HG02870 (cell line): ENCODE results near the gene HOXA13.

Experiments used
- ATAC-seq: cut with Tn5 transposase; IDR thresholded peaks from one replicate; pipeline ENCODE4 v1.9.1; 2021; ENCODE audit warnings: mild to moderate bottlenecking, moderate library complexity; ENCODE audit not compliant: unreplicated experiment

Gene HOXA13

GRCh38 chr7:27149842-27150567, 49.9 kb downstream of the HOXA13 start:
- ATAC-seq: no peak

- no peak for ATAC-seq
These were observed 50.9 kb downstream of the HOXA13 start for GRCh38 chr7:27148756-27149641.

- ATAC-seq: no peak
These were observed 51.7 kb downstream of the HOXA13 start for GRCh38 chr7:27148031-27148755.

DNA sequence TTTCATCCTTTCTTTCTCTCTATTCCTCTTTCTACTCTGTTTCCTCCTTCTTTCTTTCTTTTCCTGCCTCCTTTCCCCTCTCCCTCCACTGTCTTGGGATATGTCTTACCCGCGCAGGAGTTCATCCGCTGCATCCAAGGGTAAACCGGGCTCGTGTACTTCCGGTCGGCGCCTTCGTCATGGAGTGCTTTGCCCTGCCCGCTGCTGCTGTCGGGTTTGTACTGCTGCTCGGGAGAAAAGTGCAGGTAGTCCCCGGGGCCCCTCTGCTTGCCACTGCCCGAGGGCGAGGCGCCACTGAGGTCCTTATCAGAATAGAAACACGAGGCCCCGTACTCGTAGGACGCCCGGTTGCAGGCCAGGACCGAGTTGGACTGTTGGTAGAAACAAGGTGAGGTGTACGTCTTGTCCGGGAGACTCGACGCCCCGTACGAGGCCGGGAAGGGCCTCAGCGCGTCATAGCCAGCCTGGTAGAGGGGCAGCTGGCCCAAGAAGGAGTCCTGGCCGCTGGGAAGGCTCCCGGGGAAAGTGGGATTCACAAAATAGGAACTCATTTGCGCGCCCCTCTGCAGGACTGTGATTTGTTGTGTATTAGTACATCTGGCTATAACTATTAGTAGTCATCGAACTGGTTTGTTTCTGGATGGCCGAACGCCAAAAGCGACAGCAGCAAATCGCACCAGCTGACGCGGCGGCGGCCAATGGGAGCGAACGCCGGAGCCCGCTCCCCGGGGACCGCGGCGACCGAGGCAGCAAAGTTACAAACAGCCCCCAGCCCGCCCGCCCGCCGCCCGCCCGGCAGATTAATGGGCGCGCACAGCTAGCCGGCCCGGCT, 52.5 kb downstream of the HOXA13 start, which contains the start of gene HOXA6:
Gene HOXA6 (minus strand): TSS at position 576 of the 832 bp plus-strand sequence. CDS start 25 bp downstream, at position 551.
- ATAC-seq: no peak

- no peak for ATAC-seq
These were observed 53.2 kb downstream of the HOXA13 start for GRCh38 chr7:27146491-27147198.

GRCh38 chr7:27145914-27146412, 53.9 kb downstream of the HOXA13 start:
- ATAC-seq: no peak

GRCh38 chr7:27145165-27145913, 54.6 kb downstream of the HOXA13 start:
- no peak for ATAC-seq

DNA sequence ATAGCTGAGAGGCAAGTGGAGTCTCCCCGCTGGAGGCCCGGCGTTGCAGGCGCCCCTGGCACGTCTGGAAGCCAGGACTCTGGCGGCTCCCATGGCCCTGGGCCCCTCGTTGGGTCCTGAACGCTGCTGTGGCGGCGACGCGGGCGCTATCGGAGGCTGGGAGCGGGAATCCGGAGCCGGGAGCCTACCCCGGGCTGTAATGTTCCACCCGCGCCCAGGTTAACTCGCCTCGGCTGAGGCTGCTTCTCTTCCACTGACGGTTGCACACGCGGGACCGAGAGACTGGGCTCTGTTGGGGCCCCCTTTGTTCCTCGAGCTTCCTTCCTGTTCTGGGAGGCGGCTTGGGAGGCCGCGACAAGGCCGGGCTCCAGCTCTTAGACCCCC, 55.1 kb downstream of the HOXA13 start:
- ATAC-seq: no peak
